ENCODE data around the gene ZNF821.
"Not testable (repeated sequence)": the region's sequence is repeated elsewhere in the genome, so short reads cannot be mapped to it uniquely, and the experiment has no call there.

Gene ZNF821

DNA sequence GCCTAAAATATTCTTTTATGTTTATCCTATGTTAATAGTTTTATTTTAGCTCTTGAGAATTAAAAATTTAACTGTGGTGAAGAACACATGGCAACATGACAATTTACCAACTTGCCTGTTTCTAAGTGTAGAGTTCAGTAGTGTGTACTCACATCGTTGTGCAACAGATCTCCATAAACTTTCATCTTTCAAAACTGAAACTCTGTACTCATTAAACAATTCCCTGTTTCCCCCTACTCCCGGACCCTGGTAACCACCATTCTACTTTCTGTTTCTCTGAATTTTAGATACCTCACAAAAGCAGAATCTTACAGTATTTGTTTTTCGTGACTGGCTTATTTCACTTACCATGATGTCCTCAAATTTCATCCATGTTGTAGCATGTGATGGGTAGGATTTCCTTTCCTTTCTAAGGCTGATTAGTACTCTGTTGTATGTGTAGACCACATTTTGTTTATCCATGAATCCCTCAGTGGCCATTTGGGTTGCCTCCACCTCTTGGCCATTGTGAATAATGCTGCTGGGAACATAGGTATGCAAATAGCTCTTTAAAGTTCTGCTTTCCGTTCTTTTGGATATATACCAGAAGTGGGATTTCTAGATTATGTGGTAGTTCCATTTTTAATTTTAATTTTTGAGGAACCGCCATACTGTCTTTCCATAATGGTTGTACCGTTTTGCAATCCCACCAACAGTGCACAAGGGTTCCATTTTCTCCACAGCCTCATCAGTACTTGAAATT lies 28.7 kb upstream of the ZNF821 start:
- Histone ChIP-seq H3K4me3 (no peak overlapping the region), H3K27ac (no peak overlapping the region), H3K36me3 (ENCODE audit: insufficient read depth, low read length) (peaks cover 54% of the 10 kb centered on the region), H3K9ac (ENCODE audit: insufficient read length) (no peak overlapping the region), H3K9me3 (ENCODE audit: low read depth, low read length) (no peaks in the 10 kb centered on the region)
- TF ChIP-seq FOXP2 (optimal IDR thresholded peaks at IDR 0.05; ENCODE audit: control extremely low read depth, extremely low read length, insufficient read depth) (no peak), POLR2AphosphoS5 (IDR thresholded peaks at IDR 0.05; ENCODE audit: borderline replicate concordance, low read depth, low read length) (no peak), EZH2 (IDR thresholded peaks at IDR 0.05) (no peak)
- no peak for DNase-seq (ENCODE audit: low read depth, low spot score)

DNA sequence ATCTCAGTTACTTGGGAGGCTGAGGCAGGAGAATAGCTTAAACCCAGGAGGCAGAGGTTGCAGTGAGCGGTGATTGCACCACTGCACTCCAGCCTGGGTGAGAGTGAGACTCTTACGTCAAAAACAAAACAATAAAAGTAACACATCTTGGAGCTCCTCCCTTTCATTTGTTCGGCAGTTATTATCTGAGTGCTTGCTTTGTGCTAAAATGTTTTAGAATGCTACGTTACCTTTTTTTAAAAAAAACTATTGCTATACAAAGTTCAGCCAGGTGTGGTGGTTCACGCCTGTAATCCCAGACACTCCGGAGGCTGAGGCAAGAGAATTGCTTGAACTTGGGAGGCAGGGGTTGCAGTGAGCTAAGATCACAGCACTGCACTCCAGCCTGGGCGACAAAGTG lies 27.1 kb upstream of the ZNF821 start:
- no peak overlapping the region for H3K9ac ChIP-seq (ENCODE audit: insufficient read length)
- peaks cover 38% of the 10 kb centered on the region for H3K36me3 ChIP-seq (ENCODE audit: insufficient read depth, low read length)
- H3K27ac ChIP-seq, result no peak overlapping the region
- DNase-seq (ENCODE audit: low read depth, low spot score), result no peak
- TF ChIP-seq EZH2 (IDR thresholded peaks at IDR 0.05) (no peak), POLR2AphosphoS5 (IDR thresholded peaks at IDR 0.05; ENCODE audit: borderline replicate concordance, low read depth, low read length) (no peak), FOXP2 (optimal IDR thresholded peaks at IDR 0.05; ENCODE audit: control extremely low read depth, extremely low read length, insufficient read depth) (no peak)
- no peak overlapping the region for H3K4me3 ChIP-seq
- H3K9me3 ChIP-seq (ENCODE audit: low read depth, low read length), result no peaks in the 10 kb centered on the region

DNA sequence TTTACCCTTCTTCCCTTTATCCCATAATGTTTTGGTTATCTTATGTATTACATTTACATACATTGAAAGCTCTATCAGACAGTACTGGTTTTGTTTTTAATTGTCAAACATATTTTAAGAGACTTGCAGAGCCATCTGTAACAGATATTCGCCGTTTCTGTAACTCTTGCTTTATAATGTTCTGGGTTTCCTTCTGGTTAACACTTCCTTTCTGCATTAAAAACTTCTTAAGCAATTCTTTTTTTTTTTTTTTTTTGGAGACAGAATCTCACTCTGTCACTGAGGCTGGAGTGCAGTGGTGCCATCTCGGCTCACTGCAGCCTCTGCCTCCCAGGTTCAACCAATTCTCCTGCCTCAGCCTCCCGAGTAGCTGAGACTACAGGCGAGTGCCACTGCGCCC lies 21.8 kb upstream of the ZNF821 start:
- DNase-seq (ENCODE audit: low read depth, low spot score); H3K4me3 ChIP-seq; H3K9ac ChIP-seq (ENCODE audit: insufficient read length): not testable (repeated sequence)

DNA sequence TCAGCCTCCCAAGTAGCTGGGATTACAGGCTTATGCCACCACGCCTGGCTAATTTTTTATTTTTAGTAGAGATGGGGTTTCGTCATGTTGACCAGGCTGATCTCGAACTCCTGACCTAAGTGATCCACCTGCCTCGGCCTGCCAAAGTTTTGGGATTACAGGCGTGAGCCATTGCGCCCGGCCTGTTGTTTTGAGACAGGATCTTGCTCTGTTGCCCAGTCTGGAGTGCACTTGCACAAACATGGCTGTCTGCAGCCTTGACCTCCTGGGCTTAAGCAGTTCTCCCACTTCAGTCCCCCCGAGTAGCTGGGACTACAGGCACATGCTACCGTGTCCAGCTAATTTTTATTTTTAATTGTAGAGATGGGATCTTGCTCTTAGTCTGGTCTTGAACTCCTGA lies 20.3 kb upstream of the ZNF821 start:
- Histone ChIP-seq H3K36me3 (ENCODE audit: insufficient read depth, low read length) (peaks cover 19% of the 10 kb centered on the region), H3K4me3 (no peak overlapping the region), H3K9me3 (ENCODE audit: low read depth, low read length) (no peaks in the 10 kb centered on the region), H3K9ac (ENCODE audit: insufficient read length) (no peak overlapping the region), H3K27ac (no peak overlapping the region)
- DNase-seq (ENCODE audit: low read depth, low spot score), result no peak
- TF ChIP-seq EZH2 (IDR thresholded peaks at IDR 0.05), result no peak
- TF ChIP-seq FOXP2 (optimal IDR thresholded peaks at IDR 0.05; ENCODE audit: control extremely low read depth, extremely low read length, insufficient read depth), result no peak
- TF ChIP-seq POLR2AphosphoS5 (IDR thresholded peaks at IDR 0.05; ENCODE audit: borderline replicate concordance, low read depth, low read length), result no peak

More for the DNA sequence above, 21.8 kb upstream of the ZNF821 start:
- H3K9me3 ChIP-seq (ENCODE audit: low read depth, low read length); H3K27ac ChIP-seq: not testable (repeated sequence)
- peaks cover 28% of the 10 kb centered on the region for H3K36me3 ChIP-seq (ENCODE audit: insufficient read depth, low read length)

DNA sequence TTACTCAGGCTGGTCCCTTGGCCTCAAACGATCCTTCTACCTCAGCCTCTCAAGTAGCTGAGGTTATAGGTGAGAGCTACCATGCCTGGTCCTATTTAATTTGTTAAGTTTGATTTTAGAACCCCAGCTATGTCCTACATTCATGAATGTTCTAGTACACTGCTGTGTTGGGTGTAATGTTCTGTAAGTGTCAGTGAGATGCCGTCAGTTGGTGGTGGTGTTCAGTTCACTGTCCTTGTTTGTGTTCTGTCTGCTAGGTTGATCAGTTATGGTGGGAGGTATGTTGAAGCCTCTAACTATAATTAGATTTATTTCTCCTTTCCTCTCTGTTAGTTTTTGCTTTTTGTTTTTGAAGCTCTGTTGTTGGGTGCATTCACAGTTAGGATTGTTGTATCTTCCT lies 19.6 kb upstream of the ZNF821 start:
- Histone ChIP-seq H3K36me3 (ENCODE audit: insufficient read depth, low read length) (peaks cover 12% of the 10 kb centered on the region; the same call in 1 of the 2 replicates), H3K4me3 (no peak overlapping the region), H3K27ac (no peak overlapping the region), H3K9ac (ENCODE audit: insufficient read length) (no peak overlapping the region), H3K9me3 (ENCODE audit: low read depth, low read length) (no peaks in the 10 kb centered on the region)
- TF ChIP-seq EZH2 (IDR thresholded peaks at IDR 0.05) (no peak), POLR2AphosphoS5 (IDR thresholded peaks at IDR 0.05; ENCODE audit: borderline replicate concordance, low read depth, low read length) (no peak), FOXP2 (optimal IDR thresholded peaks at IDR 0.05; ENCODE audit: control extremely low read depth, extremely low read length, insufficient read depth) (no peak)
- no peak for DNase-seq (ENCODE audit: low read depth, low spot score)

DNA sequence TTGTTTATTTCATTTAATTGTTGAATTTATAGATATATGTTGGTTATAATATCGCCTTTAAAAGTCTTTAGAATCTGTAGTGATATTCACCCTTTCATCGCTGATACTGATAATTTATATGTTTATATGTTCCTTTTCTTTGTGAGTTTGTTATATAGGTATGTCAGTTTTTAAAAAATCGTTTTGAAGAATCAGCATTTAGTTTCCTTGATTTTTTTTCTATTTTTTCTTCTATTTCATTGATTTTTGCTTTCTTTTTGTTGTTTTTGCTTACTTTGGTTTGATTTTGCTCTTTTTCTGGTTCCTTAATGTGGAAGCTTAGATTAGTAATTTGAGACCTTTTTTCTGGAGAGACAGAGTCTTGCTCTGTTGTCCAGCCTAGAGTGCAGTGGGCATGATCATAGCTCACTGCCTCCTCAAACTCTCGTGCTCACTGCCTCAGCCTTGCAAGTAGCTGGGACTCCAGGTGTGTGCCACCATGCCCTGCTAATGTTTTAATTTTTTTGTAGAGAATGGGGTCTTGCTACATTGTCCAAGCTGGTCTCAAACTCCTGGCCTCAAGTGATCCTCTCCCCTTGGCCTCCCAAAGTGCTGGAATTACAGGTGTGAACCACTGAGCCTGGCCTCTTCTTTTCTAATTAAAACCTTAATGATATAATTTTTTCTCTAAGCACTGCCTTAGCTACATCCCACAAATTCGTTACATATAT lies 18.8 kb upstream of the ZNF821 start:
- Histone ChIP-seq H3K4me3 (no peak overlapping the region), H3K9ac (ENCODE audit: insufficient read length) (no peak overlapping the region), H3K36me3 (ENCODE audit: insufficient read depth, low read length) (peaks cover 13% of the 10 kb centered on the region; the same call in 1 of the 2 replicates), H3K27ac (no peak overlapping the region), H3K9me3 (ENCODE audit: low read depth, low read length) (no peaks in the 10 kb centered on the region)
- TF ChIP-seq FOXP2 (optimal IDR thresholded peaks at IDR 0.05; ENCODE audit: control extremely low read depth, extremely low read length, insufficient read depth), result no peak
- TF ChIP-seq POLR2AphosphoS5 (IDR thresholded peaks at IDR 0.05; ENCODE audit: borderline replicate concordance, low read depth, low read length), result no peak
- DNase-seq (ENCODE audit: low read depth, low spot score), result no peak

DNA sequence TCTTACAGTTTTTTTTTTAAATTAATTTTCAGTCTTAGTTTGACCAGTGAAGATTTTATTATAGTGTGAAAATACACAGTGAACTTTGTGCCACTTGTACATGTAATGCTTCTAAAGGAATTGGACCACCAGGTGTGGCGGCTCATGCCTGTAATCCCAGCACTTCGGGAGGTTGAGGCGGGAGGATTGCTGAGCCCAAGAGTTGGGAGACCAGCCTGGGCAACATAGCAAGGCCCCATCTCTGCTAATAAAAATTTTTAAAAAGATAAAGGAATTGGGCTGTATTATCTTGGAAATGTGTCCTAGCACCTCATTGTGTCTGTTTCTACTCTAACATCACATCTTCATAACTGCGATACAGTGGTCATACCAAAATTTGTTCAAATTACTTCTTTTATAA lies 15.2 kb upstream of the ZNF821 start:
- no peak overlapping the region for H3K4me3 ChIP-seq
- H3K9me3 ChIP-seq (ENCODE audit: low read depth, low read length), result no peaks in the 10 kb centered on the region
- H3K27ac ChIP-seq, result no peak overlapping the region
- no peak overlapping the region for H3K9ac ChIP-seq (ENCODE audit: insufficient read length)
- TF ChIP-seq POLR2AphosphoS5 (IDR thresholded peaks at IDR 0.05; ENCODE audit: borderline replicate concordance, low read depth, low read length) (no peak), EZH2 (IDR thresholded peaks at IDR 0.05) (no peak)
- H3K36me3 ChIP-seq (ENCODE audit: insufficient read depth, low read length), result peaks cover 19% of the 10 kb centered on the region
- DNase-seq (ENCODE audit: low read depth, low spot score), result no peak

DNA sequence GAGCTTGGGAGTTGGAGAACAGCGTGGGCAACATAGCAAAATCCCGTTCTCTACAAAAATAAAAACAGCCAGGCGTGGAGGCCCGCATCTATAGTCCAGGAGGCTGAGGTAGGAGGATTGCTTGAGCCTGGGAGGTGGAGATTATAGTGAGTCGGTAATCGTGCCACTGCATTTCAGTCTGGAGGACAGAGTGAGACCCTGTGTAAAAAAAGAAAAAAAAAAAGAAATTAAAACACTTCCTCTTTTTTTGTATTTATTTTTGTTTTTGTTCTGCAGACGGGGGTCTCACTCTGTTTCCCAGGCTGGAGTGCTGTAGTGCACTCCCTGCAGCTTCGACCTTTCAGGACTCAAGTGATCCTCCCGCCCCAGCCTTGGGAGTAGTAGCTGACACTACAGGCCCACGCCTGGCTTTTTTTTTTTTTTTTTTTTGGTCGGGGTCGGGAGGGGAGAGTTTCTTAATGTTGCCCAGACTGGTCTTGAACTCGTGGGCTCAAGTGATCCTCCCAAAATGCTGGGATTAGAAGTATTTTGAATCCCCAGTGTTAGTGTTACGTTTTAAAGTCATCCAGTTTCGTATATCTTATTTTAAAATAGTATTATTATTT lies 12.9 kb upstream of the ZNF821 start:
- no peak overlapping the region for H3K27ac ChIP-seq
- TF ChIP-seq POLR2AphosphoS5 (IDR thresholded peaks at IDR 0.05; ENCODE audit: borderline replicate concordance, low read depth, low read length) (no peak), EZH2 (IDR thresholded peaks at IDR 0.05) (no peak), FOXP2 (optimal IDR thresholded peaks at IDR 0.05; ENCODE audit: control extremely low read depth, extremely low read length, insufficient read depth) (no peak)
- peaks cover 8% of the 10 kb centered on the region for H3K36me3 ChIP-seq (ENCODE audit: insufficient read depth, low read length)

More for the DNA sequence above, 12.9 kb upstream of the ZNF821 start:
- Histone ChIP-seq H3K9me3 (ENCODE audit: low read depth, low read length) (no peaks in the 10 kb centered on the region), H3K4me3 (peak overlapping the region; percentile 81), H3K9ac (ENCODE audit: insufficient read length) (peak overlapping the region; percentile 91)
- DNase-seq (ENCODE audit: low read depth, low spot score), result no peak

All from SK-N-MC (cell line).